ENCODE measurements around the gene GJD3. TPM values are rescaled to one million over a fixed set of nuclear protein-coding genes. Genes with fewer than 3 reads are reported as not detected.

The GJD3 gene
- total RNA-seq, 1 experiment from 2014 or later: not detected

- BruUV-seq (replicated peaks): no TSS peak
- H3K4me3 Mint-ChIP-seq (ENCODE audit: unreplicated experiment): no peak overlapping the region
- intact Hi-C loops (cut with micrococcal nuclease): no loop called here
- no peak for DNase-seq (ENCODE audit: unreplicated experiment)
- no peaks in the 10 kb centered on the region for H3K9me3 Mint-ChIP-seq (ENCODE audit: unreplicated experiment)
- H3K36me3 Mint-ChIP-seq (ENCODE audit: insufficient read depth, unreplicated experiment): peaks cover 29% of the 10 kb centered on the region
- POLR2A ChIA-PET: interaction anchor here (0.6 to 1.0 kb wide), 4 partner anchors 40 to 239 kb away, joined by 3 to 5 read pairs (median 3); no protein-coding TSS in a partner anchor
- peaks cover 25% of the 10 kb centered on the region for H3K4me1 Mint-ChIP-seq (ENCODE audit: insufficient read depth, unreplicated experiment)
- TF ChIP-seq CTCF (IDR thresholded peaks at IDR 0.05; ENCODE audit: unreplicated experiment): no peak
- CTCF ChIA-PET: interaction anchor here (0.6 to 15.7 kb wide), 7 partner anchors 8 to 208 kb away, joined by 3 to 396 read pairs (median 4); partner anchors contain the start of gene RARA
- no peaks in the 10 kb centered on the region for H3K27me3 Mint-ChIP-seq (ENCODE audit: insufficient read depth, unreplicated experiment)
- no peak overlapping the region for H3K27ac Mint-ChIP-seq (ENCODE audit: low read depth, unreplicated experiment)
Observed at GRCh38 chr17:40352237-40352778, 12.2 kb downstream of the GJD3 start.

GRCh38 chr17:40351359-40352236 lies 12.9 kb downstream of the GJD3 start:
- Mint-ChIP-seq H3K27ac (ENCODE audit: low read depth, unreplicated experiment) (no peak overlapping the region), H3K4me1 (ENCODE audit: insufficient read depth, unreplicated experiment) (peaks cover 30% of the 10 kb centered on the region), H3K4me3 (ENCODE audit: unreplicated experiment) (no peak overlapping the region), H3K9me3 (ENCODE audit: unreplicated experiment) (no peaks in the 10 kb centered on the region), H3K27me3 (ENCODE audit: insufficient read depth, unreplicated experiment) (no peaks in the 10 kb centered on the region), H3K36me3 (ENCODE audit: insufficient read depth, unreplicated experiment) (peaks cover 27% of the 10 kb centered on the region)
- DNase-seq (ENCODE audit: unreplicated experiment): no peak
- POLR2A ChIA-PET: interaction anchor here (0.6 to 4.7 kb wide), 5 partner anchors 36 to 238 kb away, joined by 3 to 24 read pairs (median 3); no protein-coding TSS in a partner anchor
- TF ChIP-seq CTCF (IDR thresholded peaks at IDR 0.05; ENCODE audit: unreplicated experiment): no peak
- BruUV-seq (replicated peaks): no TSS peak
- CTCF ChIA-PET: interaction anchor here (0.6 to 15.7 kb wide), 9 partner anchors 9 to 1298 kb away, joined by 3 to 396 read pairs (median 4); partner anchors contain the start of gene RARA
- intact Hi-C loops (cut with micrococcal nuclease): no loop called here

GRCh38 chr17:40350689-40351358 lies 13.7 kb downstream of the GJD3 start:
- intact Hi-C loops (cut with micrococcal nuclease): no loop called here
- Mint-ChIP-seq H3K4me3 (ENCODE audit: unreplicated experiment) (no peak overlapping the region), H3K27ac (ENCODE audit: low read depth, unreplicated experiment) (no peak overlapping the region), H3K36me3 (ENCODE audit: insufficient read depth, unreplicated experiment) (peaks cover 22% of the 10 kb centered on the region), H3K4me1 (ENCODE audit: insufficient read depth, unreplicated experiment) (peaks cover 37% of the 10 kb centered on the region), H3K9me3 (ENCODE audit: unreplicated experiment) (no peaks in the 10 kb centered on the region), H3K27me3 (ENCODE audit: insufficient read depth, unreplicated experiment) (no peaks in the 10 kb centered on the region)
- POLR2A ChIA-PET: interaction anchor here (1.1 to 4.7 kb wide), 2 partner anchors 35 to 41 kb away, joined by 5 to 24 read pairs; no protein-coding TSS in a partner anchor
- DNase-seq (ENCODE audit: unreplicated experiment): no peak
- BruUV-seq (replicated peaks): no TSS peak
- CTCF ChIA-PET: interaction anchor here (0.6 to 15.7 kb wide), 4 partner anchors 10 to 1298 kb away, joined by 3 to 396 read pairs (median 4); partner anchors contain the start of gene RARA
- TF ChIP-seq CTCF (IDR thresholded peaks at IDR 0.05; ENCODE audit: unreplicated experiment): no peak

Data from MCF 10A (cell line).